Keratinocyte (primary cell): ENCODE results near the gene TBC1D8. TPM values are rescaled to one million over a fixed set of nuclear protein-coding genes. Genes with fewer than 3 reads are reported as not detected.

ENCODE experiments used
- DNase-seq: peaks from one replicate; pipeline ENCODE4 v3.0.0-alpha.2; 2011; ENCODE audit warnings: low read depth, missing footprints, low spot score
- FAIRE-seq: peaks from 2 replicates; lab custom pipeline; 2011; peaks lifted over from hg19 to GRCh38; lab: Jason Lieb, UNC
- H2AFZ ChIP-seq: 2 replicates; pipeline ENCODE4 v1.6.0; 2012; ENCODE audit warnings: low read length, control low read depth, inconsistent platforms; ENCODE audit not compliant: control insufficient read depth
- H3K27ac ChIP-seq: 2 replicates; pipeline ENCODE4 v1.5.1; 2011; ENCODE audit warnings: low read length; ENCODE audit not compliant: control insufficient read depth, insufficient read depth
- H3K27me3 ChIP-seq: 3 replicates; pipeline ENCODE4 v1.6.0; 2011; ENCODE audit warnings: low read length; ENCODE audit not compliant: control insufficient read depth, insufficient read depth; ENCODE audit errors: extremely low read depth
- H3K36me3 ChIP-seq, 2 experiments: 2 replicates in 1 of 2; 3 replicates in 1 of 2; pipeline ENCODE4 v1.5.1; 2011; ENCODE audit warnings: low read length in 2 of 2, mild to moderate bottlenecking in 1 of 2; ENCODE audit not compliant: control insufficient read depth in 2 of 2, insufficient read depth in 2 of 2; ENCODE audit errors: extremely low read depth in 1 of 2
- H3K4me1 ChIP-seq: 3 replicates; pipeline ENCODE4 v1.5.1; 2011; ENCODE audit warnings: low read length; ENCODE audit not compliant: control insufficient read depth, insufficient read depth; ENCODE audit errors: extremely low read depth
- H3K4me2 ChIP-seq: 3 replicates; pipeline ENCODE4 v1.6.0; 2011; ENCODE audit warnings: low read depth, low read length; ENCODE audit not compliant: control insufficient read depth, insufficient read depth; ENCODE audit errors: extremely low read depth
- H3K4me3 ChIP-seq, 3 experiments: fragments of 200-600 bp in 1 of 3; sonication (generic) in 1 of 3; 2 replicates in 2 of 3; 3 replicates in 1 of 3; pipeline ENCODE4 v1.5.1; 2011 to 2016; ENCODE audit warnings: low read length in 3 of 3, mild to moderate bottlenecking in 3 of 3, control low read depth in 2 of 3, inconsistent platforms in 1 of 3, low read depth in 1 of 3, mixed read lengths in 1 of 3, mixed run types in 1 of 3, moderate library complexity in 1 of 3; ENCODE audit not compliant: control insufficient read depth in 2 of 3, insufficient read depth in 2 of 3; ENCODE audit errors: extremely low read depth in 1 of 3
- H3K79me2 ChIP-seq: 2 replicates; pipeline ENCODE4 v1.6.0; 2012; ENCODE audit warnings: low read length; ENCODE audit not compliant: control insufficient read depth, insufficient read depth
- H3K9ac ChIP-seq: 3 replicates; pipeline ENCODE4 v1.6.0; 2011; ENCODE audit warnings: low read length; ENCODE audit not compliant: control insufficient read depth, insufficient read depth; ENCODE audit errors: extremely low read depth
- H3K9me1 ChIP-seq: 3 replicates; pipeline ENCODE4 v1.6.0; 2011; ENCODE audit warnings: low read length; ENCODE audit not compliant: control insufficient read depth, insufficient read depth; ENCODE audit errors: extremely low read depth
- H3K9me3 ChIP-seq: 2 replicates; pipeline ENCODE4 v1.5.1; 2012; ENCODE audit warnings: low read depth, low read length; ENCODE audit not compliant: control insufficient read depth
- H4K20me1 ChIP-seq: 3 replicates; pipeline ENCODE4 v1.6.0; 2011; ENCODE audit warnings: low read length; ENCODE audit not compliant: control insufficient read depth, insufficient read depth; ENCODE audit errors: extremely low read depth
- CTCF ChIP-seq, 3 experiments: IDR thresholded peaks in 1 of 3; conservative IDR thresholded peaks in 1 of 3; optimal IDR thresholded peaks in 1 of 3; 2 replicates in 2 of 3; 3 replicates in 1 of 3; pipeline versions ENCODE3 to v1.5.1; 2011; ENCODE audit warnings: low read length in 3 of 3, mild to moderate bottlenecking in 3 of 3, moderate library complexity in 2 of 3, control low read depth in 1 of 3, inconsistent platforms in 1 of 3; ENCODE audit not compliant: insufficient read depth in 2 of 3; ENCODE audit errors: extremely low read depth in 1 of 3
- EZH2 ChIP-seq: IDR thresholded peaks from one replicate; pipeline ENCODE4 v1.6.1; 2012; ENCODE audit warnings: inconsistent platforms, mild to moderate bottlenecking, low read length, moderate library complexity
- dilution Hi-C: fragments of 300-500 bp; cut with MboI; formaldehyde crosslinking; loops from one replicate; pipeline ENCODE4 v1.7.0; 2020; ENCODE audit warnings: low sequenced_read_pairs; ENCODE audit not compliant: extremely low pct_ligation_motif_present
- polyA plus RNA-seq, 5 experiments: library from polyadenylated mRNA; depleted of rRNA in 3 of 5; stranded (reverse) in 3 of 5; stranded (forward) in 1 of 5; unstranded in 1 of 5; fragments of >200 nt; gene quantifications; 1 replicate in 1 of 5; 2 replicates in 3 of 5; 3 replicates in 1 of 5; pipeline versions ENCODE4 v1.2.1 to v1.2.3, GENCODE V29; 2011 to 2012; ENCODE audit warnings: missing spikeins in 2 of 5, low read depth in 1 of 5, low replicate concordance in 1 of 5

Gene TBC1D8
- polyA plus RNA-seq, 1 donor (not counting 4 experiments of a cell fraction or from before 2014, with no cell fraction given): 13.8 TPM

- Histone ChIP-seq H3K27me3 (no peaks in the 10 kb centered on the region), H2AFZ (no peak overlapping the region), H3K9me3 (no peaks in the 10 kb centered on the region), H3K9ac (no peak overlapping the region), H3K36me3 (no peaks in the 10 kb centered on the region), H3K9me1 (no peaks in the 10 kb centered on the region), H3K79me2 (peaks cover 63% of the 10 kb centered on the region), H3K4me1 (peaks cover 14% of the 10 kb centered on the region), H3K4me3 (no peak overlapping the region), H3K4me2 (no peak overlapping the region), H4K20me1 (no peaks in the 10 kb centered on the region), H3K27ac (no peak overlapping the region)
- dilution Hi-C loops: no loop called here
- no peak for TF ChIP-seq EZH2
- TF ChIP-seq CTCF (optimal IDR thresholded peaks at IDR 0.05 in 1 of 3, IDR thresholded peaks at IDR 0.05 in 1 of 3, conservative IDR thresholded peaks at IDR 0.05 in 1 of 3; ENCODE audit: extremely low read depth in 1 of 3, insufficient read depth in 2 of 3, low read length in 3 of 3): no peak
- FAIRE-seq (no peak), DNase-seq (no peak)
Measured at GRCh38 chr2:101106453-101107181, 44.6 kb downstream of the TBC1D8 start.

GRCh38 chr2:101105654-101106053, 45.5 kb downstream of the TBC1D8 start:
- Histone ChIP-seq H2AFZ (no peak overlapping the region), H3K4me2 (no peak overlapping the region), H3K79me2 (peaks cover 62% of the 10 kb centered on the region), H3K9me3 (no peaks in the 10 kb centered on the region), H3K36me3 (no peaks in the 10 kb centered on the region), H3K4me3 (no peak overlapping the region), H3K9me1 (no peaks in the 10 kb centered on the region), H3K27ac (no peak overlapping the region), H4K20me1 (no peaks in the 10 kb centered on the region), H3K9ac (no peak overlapping the region), H3K27me3 (no peaks in the 10 kb centered on the region), H3K4me1 (peaks cover 8% of the 10 kb centered on the region)
- dilution Hi-C loops: no loop called here
- DNase-seq (no peak), FAIRE-seq (no peak)
- TF ChIP-seq EZH2 (no peak), CTCF (optimal IDR thresholded peaks at IDR 0.05 in 1 of 3, IDR thresholded peaks at IDR 0.05 in 1 of 3, conservative IDR thresholded peaks at IDR 0.05 in 1 of 3; ENCODE audit: extremely low read depth in 1 of 3, insufficient read depth in 2 of 3, low read length in 3 of 3) (no peak)
